Neural crest cell (in vitro differentiated cells): ENCODE data around the gene RAP1A. TPM values are rescaled to one million over a fixed set of nuclear protein-coding genes. Genes with fewer than 3 reads are reported as not detected.

Experiments used
- DNase-seq: peaks from one replicate; pipeline ENCODE4 v3.0.0; 2021; ENCODE audit warnings: low read depth, mixed read lengths, low spot score
- H3K27ac Mint-ChIP-seq: one replicate; pipeline ENCODE4 v1.8.0; 2021; ENCODE audit warnings: mild to moderate bottlenecking, mixed read lengths; ENCODE audit not compliant: unreplicated experiment
- H3K27me3 Mint-ChIP-seq: 2 replicates; pipeline ENCODE4 v1.8.0; 2021; ENCODE audit warnings: low read depth, mild to moderate bottlenecking, mixed read lengths
- H3K36me3 Mint-ChIP-seq: 2 replicates; pipeline ENCODE4 v1.8.0; 2021; ENCODE audit warnings: low read depth, mild to moderate bottlenecking, mixed read lengths
- H3K4me1 Mint-ChIP-seq: 2 replicates; pipeline ENCODE4 v1.8.0; 2021; ENCODE audit warnings: mixed read lengths
- H3K4me3 Mint-ChIP-seq: one replicate; pipeline ENCODE4 v1.8.0; 2021; ENCODE audit warnings: mild to moderate bottlenecking, mixed read lengths
- H3K9me3 Mint-ChIP-seq: 2 replicates; pipeline ENCODE4 v1.8.0; 2021; ENCODE audit warnings: mixed read lengths
- CTCF ChIP-seq: fragments of 200-600 bp; sonication (generic); conservative IDR thresholded peaks from 2 replicates; pipeline ENCODE4 v1.5.0; 2021; ENCODE audit warnings: antibody characterized with exemption, mild to moderate bottlenecking
- total RNA-seq: library from RNA; stranded (reverse); gene quantifications from 2 replicates; pipeline ENCODE4 v1.2.1, GENCODE V29; 2021

Gene RAP1A
- total RNA-seq, 1 donor from 2014 or later: 32.5 TPM

DNA sequence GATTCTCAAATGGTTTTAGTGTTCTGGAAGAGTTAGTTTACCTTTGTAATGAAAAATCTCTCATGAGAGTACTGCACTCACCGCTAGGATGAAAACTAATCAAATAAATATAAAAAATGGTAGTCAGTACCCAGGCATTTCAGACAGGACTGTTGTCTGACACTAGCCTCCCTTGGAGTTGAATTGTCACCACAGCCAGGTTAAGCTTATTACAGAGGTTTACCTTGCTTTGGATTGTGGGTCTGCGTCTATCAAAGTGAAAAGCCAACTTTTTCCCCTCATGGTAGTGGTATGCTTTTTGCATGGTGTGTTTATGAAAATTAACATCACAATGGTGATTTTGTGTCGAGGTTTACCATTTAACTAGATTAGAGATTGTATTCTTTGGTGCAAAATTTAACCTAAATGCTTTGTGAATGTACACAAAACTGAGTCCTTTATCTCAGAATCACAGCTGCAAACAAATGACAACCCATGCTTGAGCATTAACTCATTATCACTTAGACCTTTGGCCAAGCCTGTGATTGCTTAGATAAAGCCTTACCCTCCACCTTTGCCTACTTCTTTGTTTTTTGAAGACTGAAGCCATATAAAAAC lies 20.1 kb downstream of the RAP1A start:
- Mint-ChIP-seq H3K9me3 (peaks cover 4% of the 10 kb centered on the region), H3K4me1 (peaks cover 9% of the 10 kb centered on the region), H3K36me3 (peaks cover 9% of the 10 kb centered on the region), H3K4me3 (no peak overlapping the region), H3K27ac (no peak overlapping the region), H3K27me3 (no peaks in the 10 kb centered on the region)
- no peak for TF ChIP-seq CTCF
- DNase-seq: no peak

DNA sequence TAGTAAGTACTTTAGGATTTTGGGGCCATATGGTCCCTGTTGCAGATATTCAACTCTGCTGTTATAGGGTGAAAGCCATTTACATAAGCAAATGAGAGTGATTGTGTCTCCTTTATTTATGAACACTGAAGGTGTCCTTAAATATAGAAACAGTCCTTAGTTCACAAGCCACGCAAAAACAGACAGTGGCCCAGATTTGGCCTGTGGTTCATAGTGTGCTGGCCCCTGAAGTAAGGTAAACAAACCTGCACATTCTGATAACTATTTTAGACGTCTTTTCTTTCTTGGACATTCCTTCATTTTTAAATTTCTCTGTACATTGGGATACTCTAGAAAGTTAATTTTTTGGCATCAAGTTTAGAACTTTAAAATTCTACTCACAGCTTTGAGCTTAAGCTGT lies 23.5 kb downstream of the RAP1A start:
- Mint-ChIP-seq H3K9me3 (peaks cover 8% of the 10 kb centered on the region), H3K27me3 (no peaks in the 10 kb centered on the region), H3K4me3 (no peak overlapping the region), H3K27ac (no peak overlapping the region), H3K36me3 (peaks cover 19% of the 10 kb centered on the region), H3K4me1 (peaks cover 4% of the 10 kb centered on the region)
- DNase-seq: no peak
- TF ChIP-seq CTCF: no peak

- Mint-ChIP-seq H3K9me3 (peaks cover 8% of the 10 kb centered on the region), H3K27me3 (no peaks in the 10 kb centered on the region), H3K4me3 (no peak overlapping the region), H3K27ac (no peak overlapping the region), H3K36me3 (peaks cover 25% of the 10 kb centered on the region), H3K4me1 (peaks cover 4% of the 10 kb centered on the region)
- no peak for TF ChIP-seq CTCF
- no peak for DNase-seq
These were observed 24.1 kb downstream of the RAP1A start for GRCh38 chr1:111643696-111644095.

- no peak for DNase-seq
- Mint-ChIP-seq H3K4me3 (no peak overlapping the region), H3K9me3 (peaks cover 8% of the 10 kb centered on the region), H3K4me1 (no peaks in the 10 kb centered on the region), H3K27ac (no peak overlapping the region), H3K36me3 (peaks cover 28% of the 10 kb centered on the region), H3K27me3 (no peaks in the 10 kb centered on the region)
- no peak for TF ChIP-seq CTCF
These were observed 24.9 kb downstream of the RAP1A start for GRCh38 chr1:111644506-111644905.

DNA sequence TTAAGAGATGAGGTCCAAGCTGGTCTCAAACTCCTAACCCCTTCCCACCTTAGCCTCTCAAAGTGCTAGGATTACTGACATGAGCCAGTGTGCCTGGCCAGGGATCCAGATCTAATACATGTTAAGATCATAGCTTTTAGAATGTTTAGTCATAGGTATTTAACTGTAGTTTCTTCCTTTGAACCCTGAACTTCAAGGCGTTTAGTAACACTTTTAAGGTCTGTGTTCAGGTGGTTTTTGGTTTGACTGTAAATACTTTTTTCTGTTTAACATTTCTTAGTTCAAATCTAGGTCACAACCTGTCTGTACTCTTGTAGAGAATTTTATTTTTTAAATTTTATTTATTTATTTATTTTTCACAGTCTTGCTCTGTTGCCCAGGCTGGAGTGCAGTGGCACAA lies 28.1 kb downstream of the RAP1A start:
- DNase-seq: no peak
- peaks cover 8% of the 10 kb centered on the region for H3K9me3 Mint-ChIP-seq
- H3K27ac Mint-ChIP-seq: no peak overlapping the region
- no peaks in the 10 kb centered on the region for H3K27me3 Mint-ChIP-seq
- H3K36me3 Mint-ChIP-seq: peaks cover 25% of the 10 kb centered on the region
- H3K4me1 Mint-ChIP-seq: no peaks in the 10 kb centered on the region
- no peak overlapping the region for H3K4me3 Mint-ChIP-seq
- no peak for TF ChIP-seq CTCF

- TF ChIP-seq CTCF: no peak
- H3K27me3 Mint-ChIP-seq: no peaks in the 10 kb centered on the region
- H3K4me3 Mint-ChIP-seq: no peak overlapping the region
- H3K4me1 Mint-ChIP-seq: no peaks in the 10 kb centered on the region
- no peak for DNase-seq
- H3K36me3 Mint-ChIP-seq: peaks cover 19% of the 10 kb centered on the region
- peaks cover 5% of the 10 kb centered on the region for H3K9me3 Mint-ChIP-seq
- H3K27ac Mint-ChIP-seq: no peak overlapping the region
These were observed 29.2 kb downstream of the RAP1A start for GRCh38 chr1:111648806-111649205.
